OCI-LY7 (cell line): ENCODE data around the gene OR13J1. TPM values are rescaled to one million over a fixed set of nuclear protein-coding genes. Genes with fewer than 3 reads are reported as not detected.

ENCODE experiments used
- BruUV-seq: library from RNA; stranded (reverse); fragments of 400-500 nt; replicated peaks from 2 replicates; lab custom pipeline; 2021; lab: Mats Ljungman, UMichigan
- CTCF ChIA-PET: fragments of 300-600 bp; sonication (Branson Sonifier 250); formaldehyde crosslinking; loops from one replicate; lab custom pipeline; 2022; ENCODE audit warnings: antibody characterized with exemption; ENCODE audit not compliant: unreplicated experiment; lab: Charles Lee
- POLR2A ChIA-PET: fragments of 300-600 bp; sonication (Branson Sonifier 250); formaldehyde crosslinking; loops from one replicate; lab custom pipeline; 2022; ENCODE audit warnings: antibody characterized with exemption; lab: Charles Lee
- DNase-seq: peaks from one replicate; pipeline ENCODE4 v3.0.0-alpha.2; 2015; ENCODE audit warnings: low spot score
- H2AFZ ChIP-seq: fragments of 200-600 bp; sonication (generic), shearing (Covaris generic); 2 replicates; pipeline ENCODE4 v1.6.1; 2014; ENCODE audit warnings: mild to moderate bottlenecking, antibody characterized with exemption, low read length, moderate library complexity
- H3K27ac ChIP-seq: fragments of 200-600 bp; sonication (generic); 2 replicates; pipeline ENCODE4 v1.5.1; 2014; ENCODE audit warnings: mixed run types, low read depth, mild to moderate bottlenecking, moderate library complexity, low read length, inconsistent platforms; ENCODE audit not compliant: poor library complexity, severe bottlenecking
- H3K36me3 ChIP-seq: fragments of 200-600 bp; sonication (generic); 2 replicates; pipeline ENCODE4 v1.6.1; 2014; ENCODE audit warnings: mild to moderate bottlenecking, antibody characterized with exemption, low read length, moderate library complexity, mixed read lengths; ENCODE audit not compliant: insufficient read depth
- H3K4me1 ChIP-seq: fragments of 200-600 bp; sonication (generic); 2 replicates; pipeline ENCODE4 v1.5.1; 2014; ENCODE audit warnings: mild to moderate bottlenecking, low read length; ENCODE audit not compliant: insufficient read depth, poor library complexity, severe bottlenecking
- H3K4me2 ChIP-seq: fragments of 200-600 bp; sonication (generic); 2 replicates; pipeline ENCODE4 v1.6.1; 2014; ENCODE audit warnings: mild to moderate bottlenecking, low read length
- H3K4me3 ChIP-seq: fragments of 200-600 bp; sonication (generic); 2 replicates; pipeline ENCODE4 v1.5.1; 2014; ENCODE audit warnings: mild to moderate bottlenecking, low read depth, low read length; ENCODE audit not compliant: poor library complexity, severe bottlenecking
- H3K79me2 ChIP-seq: fragments of 200-600 bp; sonication (generic); 2 replicates; pipeline ENCODE4 v1.6.1; 2016; ENCODE audit warnings: low read depth, mild to moderate bottlenecking, low read length, moderate library complexity, mixed read lengths; ENCODE audit not compliant: insufficient read depth
- H3K9me2 ChIP-seq: fragments of 200-600 bp; sonication (generic); 2 replicates; pipeline ENCODE4 v1.6.1; 2016; ENCODE audit warnings: mild to moderate bottlenecking, low read length, mixed read lengths; ENCODE audit not compliant: insufficient read depth
- H3K9me3 ChIP-seq: fragments of 200-600 bp; sonication (generic); 2 replicates; pipeline ENCODE4 v1.6.1; 2014; ENCODE audit warnings: mild to moderate bottlenecking, mixed run types, low read length, mixed read lengths
- H4K20me1 ChIP-seq: fragments of 200-600 bp; sonication (generic); 2 replicates; pipeline ENCODE4 v1.6.1; 2014; ENCODE audit warnings: mild to moderate bottlenecking, antibody characterized with exemption, low read length, moderate library complexity, mixed read lengths; ENCODE audit not compliant: insufficient read depth
- CTCF ChIP-seq: fragments of 200-600 bp; sonication (generic); conservative IDR thresholded peaks from 2 replicates; pipeline ENCODE4 v1.5.1; 2014; ENCODE audit warnings: mild to moderate bottlenecking, antibody characterized with exemption, low read length, moderate library complexity, mixed read lengths
- EZH2phosphoT487 ChIP-seq: fragments of 200-600 bp; sonication (generic); IDR thresholded peaks from 2 replicates; pipeline ENCODE4 v1.6.1; 2018; ENCODE audit warnings: low read depth, borderline replicate concordance, mild to moderate bottlenecking, mixed run types, antibody characterized with exemption, low read length, moderate library complexity, mixed read lengths
- intact Hi-C: fragments of 100-400 bp; cut with micrococcal nuclease; formaldehyde crosslinking; loops from one replicate; pipeline ENCODE4 v1.10.0; 2022; ENCODE audit not compliant: unreplicated experiment
- total RNA-seq, 2 experiments: library from RNA; depleted of rRNA in 1 of 2; stranded (reverse); fragments of >200 nt in 1 of 2; shearing (Covaris generic) in 1 of 2; gene quantifications; 2 replicates each; pipeline ENCODE4 v1.2.3, GENCODE V29; 2014 to 2022

Gene OR13J1
- total RNA-seq, 2 experiments from 2014 or later = not detected

GRCh38 chr9:35909274-35909673, 39.1 kb upstream of the OR13J1 start, which contains the start of gene SPAAR:
Gene SPAAR (plus strand): TSS chr9:35909490. CDS start chr9:35910464, 974 bp downstream.
- H2AFZ ChIP-seq = no peak within 1 kb of the TSS
- H3K79me2 ChIP-seq = no peaks in the 10 kb centered on the region
- no peak within 1 kb of the TSS for H3K27ac ChIP-seq
- H3K36me3 ChIP-seq = no peaks in the 10 kb centered on the region
- ChIA-PET POLR2A (no interaction called here), CTCF (no interaction called here)
- peaks cover 4% of the 10 kb centered on the region for H3K4me1 ChIP-seq
- no peak within 1 kb of the TSS for H3K4me3 ChIP-seq
- H3K4me2 ChIP-seq = no peak within 1 kb of the TSS
- DNase-seq = no peak
- BruUV-seq = no TSS peak
- intact Hi-C loops = no loop called here
- TF ChIP-seq CTCF = no peak
- TF ChIP-seq EZH2phosphoT487 = no peak
- H3K9me3 ChIP-seq = 0 out of 2 replicates have a peak, but pooled peaks cover 3% of the 10 kb centered on the region
- H4K20me1 ChIP-seq = no peaks in the 10 kb centered on the region
- no peaks in the 10 kb centered on the region for H3K9me2 ChIP-seq

GRCh38 chr9:35908504-35909125, 38.4 kb upstream of the OR13J1 start:
- no peak for TF ChIP-seq CTCF
- TF ChIP-seq EZH2phosphoT487 = no peak

GRCh38 chr9:35907711-35908503, 37.7 kb upstream of the OR13J1 start:
- Histone ChIP-seq H3K9me3 (no peaks in the 10 kb centered on the region), H4K20me1 (no peaks in the 10 kb centered on the region), H3K9me2 (no peaks in the 10 kb centered on the region), H3K36me3 (no peaks in the 10 kb centered on the region), H2AFZ (no peak overlapping the region), H3K4me2 (no peak overlapping the region), H3K79me2 (no peaks in the 10 kb centered on the region), H3K27ac (no peak overlapping the region), H3K4me3 (no peak overlapping the region), H3K4me1 (peaks cover 8% of the 10 kb centered on the region)
- intact Hi-C loops = no loop called here
- CTCF ChIA-PET = no interaction called here
- no peak for TF ChIP-seq CTCF
- no peak for TF ChIP-seq EZH2phosphoT487
- no TSS peak for BruUV-seq
- no peak for DNase-seq
- POLR2A ChIA-PET = no interaction called here

More at GRCh38 chr9:35908504-35909125, 38.4 kb upstream of the OR13J1 start:
- ChIA-PET POLR2A (no interaction called here), CTCF (no interaction called here)
- no peak for DNase-seq
- Histone ChIP-seq H3K4me2 (no peak overlapping the region), H3K9me2 (no peaks in the 10 kb centered on the region), H3K9me3 (no peaks in the 10 kb centered on the region), H2AFZ (no peak overlapping the region), H3K79me2 (no peaks in the 10 kb centered on the region), H3K36me3 (no peaks in the 10 kb centered on the region), H4K20me1 (no peaks in the 10 kb centered on the region), H3K27ac (no peak overlapping the region), H3K4me1 (peaks cover 4% of the 10 kb centered on the region), H3K4me3 (no peak overlapping the region)
- intact Hi-C loops = no loop called here
- BruUV-seq = no TSS peak
